ENCODE measurements around the gene PKHD1. TPM values are rescaled to one million over a fixed set of nuclear protein-coding genes. Genes with fewer than 3 reads are reported as not detected.

PKHD1 gene
- total and polyA plus RNA-seq, 2 of the 8 experiments (the other 6 are each of a cell fraction or from before 2014, with no cell fraction given), result 0.06 to 0.09 TPM

DNA sequence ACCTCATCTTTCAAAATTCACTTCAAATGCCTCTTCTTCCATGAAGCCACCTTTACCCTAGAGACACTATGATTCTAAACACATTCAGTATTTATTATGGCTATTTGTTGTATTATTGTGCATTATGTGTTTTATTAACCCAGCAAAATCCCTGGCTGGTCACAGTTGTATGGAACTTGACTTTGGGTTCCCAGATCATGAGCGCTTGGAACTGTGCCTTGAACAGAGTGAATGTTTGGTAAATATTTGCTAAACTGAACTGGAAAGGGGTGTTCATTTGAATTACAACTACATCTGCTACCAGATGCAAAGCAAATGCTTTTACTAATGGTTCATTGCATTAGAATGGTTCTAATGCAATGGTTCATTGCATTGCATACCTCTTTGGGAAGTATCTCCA lies 259.8 kb downstream of the PKHD1 start (continued):
- TF ChIP-seq, protein P1, sequence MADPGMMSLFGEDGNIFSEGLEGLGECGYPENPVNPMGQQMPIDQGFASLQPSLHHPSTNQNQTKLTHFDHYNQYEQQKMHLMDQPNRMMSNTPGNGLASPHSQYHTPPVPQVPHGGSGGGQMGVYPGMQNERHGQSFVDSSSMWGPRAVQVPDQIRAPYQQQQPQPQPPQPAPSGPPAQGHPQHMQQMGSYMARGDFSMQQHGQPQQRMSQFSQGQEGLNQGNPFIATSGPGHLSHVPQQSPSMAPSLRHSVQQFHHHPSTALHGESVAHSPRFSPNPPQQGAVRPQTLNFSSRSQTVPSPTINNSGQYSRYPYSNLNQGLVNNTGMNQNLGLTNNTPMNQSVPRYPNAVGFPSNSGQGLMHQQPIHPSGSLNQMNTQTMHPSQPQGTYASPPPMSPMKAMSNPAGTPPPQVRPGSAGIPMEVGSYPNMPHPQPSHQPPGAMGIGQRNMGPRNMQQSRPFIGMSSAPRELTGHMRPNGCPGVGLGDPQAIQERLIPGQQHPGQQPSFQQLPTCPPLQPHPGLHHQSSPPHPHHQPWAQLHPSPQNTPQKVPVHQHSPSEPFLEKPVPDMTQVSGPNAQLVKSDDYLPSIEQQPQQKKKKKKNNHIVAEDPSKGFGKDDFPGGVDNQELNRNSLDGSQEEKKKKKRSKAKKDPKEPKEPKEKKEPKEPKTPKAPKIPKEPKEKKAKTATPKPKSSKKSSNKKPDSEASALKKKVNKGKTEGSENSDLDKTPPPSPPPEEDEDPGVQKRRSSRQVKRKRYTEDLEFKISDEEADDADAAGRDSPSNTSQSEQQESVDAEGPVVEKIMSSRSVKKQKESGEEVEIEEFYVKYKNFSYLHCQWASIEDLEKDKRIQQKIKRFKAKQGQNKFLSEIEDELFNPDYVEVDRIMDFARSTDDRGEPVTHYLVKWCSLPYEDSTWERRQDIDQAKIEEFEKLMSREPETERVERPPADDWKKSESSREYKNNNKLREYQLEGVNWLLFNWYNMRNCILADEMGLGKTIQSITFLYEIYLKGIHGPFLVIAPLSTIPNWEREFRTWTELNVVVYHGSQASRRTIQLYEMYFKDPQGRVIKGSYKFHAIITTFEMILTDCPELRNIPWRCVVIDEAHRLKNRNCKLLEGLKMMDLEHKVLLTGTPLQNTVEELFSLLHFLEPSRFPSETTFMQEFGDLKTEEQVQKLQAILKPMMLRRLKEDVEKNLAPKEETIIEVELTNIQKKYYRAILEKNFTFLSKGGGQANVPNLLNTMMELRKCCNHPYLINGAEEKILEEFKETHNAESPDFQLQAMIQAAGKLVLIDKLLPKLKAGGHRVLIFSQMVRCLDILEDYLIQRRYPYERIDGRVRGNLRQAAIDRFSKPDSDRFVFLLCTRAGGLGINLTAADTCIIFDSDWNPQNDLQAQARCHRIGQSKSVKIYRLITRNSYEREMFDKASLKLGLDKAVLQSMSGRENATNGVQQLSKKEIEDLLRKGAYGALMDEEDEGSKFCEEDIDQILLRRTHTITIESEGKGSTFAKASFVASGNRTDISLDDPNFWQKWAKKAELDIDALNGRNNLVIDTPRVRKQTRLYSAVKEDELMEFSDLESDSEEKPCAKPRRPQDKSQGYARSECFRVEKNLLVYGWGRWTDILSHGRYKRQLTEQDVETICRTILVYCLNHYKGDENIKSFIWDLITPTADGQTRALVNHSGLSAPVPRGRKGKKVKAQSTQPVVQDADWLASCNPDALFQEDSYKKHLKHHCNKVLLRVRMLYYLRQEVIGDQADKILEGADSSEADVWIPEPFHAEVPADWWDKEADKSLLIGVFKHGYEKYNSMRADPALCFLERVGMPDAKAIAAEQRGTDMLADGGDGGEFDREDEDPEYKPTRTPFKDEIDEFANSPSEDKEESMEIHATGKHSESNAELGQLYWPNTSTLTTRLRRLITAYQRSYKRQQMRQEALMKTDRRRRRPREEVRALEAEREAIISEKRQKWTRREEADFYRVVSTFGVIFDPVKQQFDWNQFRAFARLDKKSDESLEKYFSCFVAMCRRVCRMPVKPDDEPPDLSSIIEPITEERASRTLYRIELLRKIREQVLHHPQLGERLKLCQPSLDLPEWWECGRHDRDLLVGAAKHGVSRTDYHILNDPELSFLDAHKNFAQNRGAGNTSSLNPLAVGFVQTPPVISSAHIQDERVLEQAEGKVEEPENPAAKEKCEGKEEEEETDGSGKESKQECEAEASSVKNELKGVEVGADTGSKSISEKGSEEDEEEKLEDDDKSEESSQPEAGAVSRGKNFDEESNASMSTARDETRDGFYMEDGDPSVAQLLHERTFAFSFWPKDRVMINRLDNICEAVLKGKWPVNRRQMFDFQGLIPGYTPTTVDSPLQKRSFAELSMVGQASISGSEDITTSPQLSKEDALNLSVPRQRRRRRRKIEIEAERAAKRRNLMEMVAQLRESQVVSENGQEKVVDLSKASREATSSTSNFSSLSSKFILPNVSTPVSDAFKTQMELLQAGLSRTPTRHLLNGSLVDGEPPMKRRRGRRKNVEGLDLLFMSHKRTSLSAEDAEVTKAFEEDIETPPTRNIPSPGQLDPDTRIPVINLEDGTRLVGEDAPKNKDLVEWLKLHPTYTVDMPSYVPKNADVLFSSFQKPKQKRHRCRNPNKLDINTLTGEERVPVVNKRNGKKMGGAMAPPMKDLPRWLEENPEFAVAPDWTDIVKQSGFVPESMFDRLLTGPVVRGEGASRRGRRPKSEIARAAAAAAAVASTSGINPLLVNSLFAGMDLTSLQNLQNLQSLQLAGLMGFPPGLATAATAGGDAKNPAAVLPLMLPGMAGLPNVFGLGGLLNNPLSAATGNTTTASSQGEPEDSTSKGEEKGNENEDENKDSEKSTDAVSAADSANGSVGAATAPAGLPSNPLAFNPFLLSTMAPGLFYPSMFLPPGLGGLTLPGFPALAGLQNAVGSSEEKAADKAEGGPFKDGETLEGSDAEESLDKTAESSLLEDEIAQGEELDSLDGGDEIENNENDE (IDR thresholded peaks at IDR 0.05; ENCODE audit: insufficient replicate concordance, low read length), result no peak
- TF ChIP-seq SIRT6 (IDR thresholded peaks at IDR 0.05; ENCODE audit: low read length) (no peak), EGR1 (IDR thresholded peaks at IDR 0.05; ENCODE audit: borderline replicate concordance, low read depth, low read length) (no peak), SIN3A (conservative IDR thresholded peaks at IDR 0.05 in 1 of 2, IDR thresholded peaks at IDR 0.05 in 1 of 2; ENCODE audit: low read depth in 1 of 2, low read length in 2 of 2) (no peak), NANOG (IDR thresholded peaks at IDR 0.05; ENCODE audit: insufficient read depth, low read depth, low read length, poor library complexity, severe bottlenecking) (no peak), BCL11A (IDR thresholded peaks at IDR 0.05; ENCODE audit: low read depth in 2 of 2, low read length in 2 of 2) (no peak), HDAC2 (IDR thresholded peaks at IDR 0.05; ENCODE audit: borderline replicate concordance in 1 of 2, low read depth in 2 of 2, low read length in 2 of 2) (no peak)
- TF ChIP-seq, protein P2, sequence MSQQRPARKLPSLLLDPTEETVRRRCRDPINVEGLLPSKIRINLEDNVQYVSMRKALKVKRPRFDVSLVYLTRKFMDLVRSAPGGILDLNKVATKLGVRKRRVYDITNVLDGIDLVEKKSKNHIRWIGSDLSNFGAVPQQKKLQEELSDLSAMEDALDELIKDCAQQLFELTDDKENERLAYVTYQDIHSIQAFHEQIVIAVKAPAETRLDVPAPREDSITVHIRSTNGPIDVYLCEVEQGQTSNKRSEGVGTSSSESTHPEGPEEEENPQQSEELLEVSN (IDR thresholded peaks at IDR 0.05), result no peak

Measured in H1 (cell line).